SK-N-MC (cell line): Measurements from ENCODE around the gene RGS19.

Experiments used
- EZH2 ChIP-seq: fragments of 200-600 bp; sonication (generic); IDR thresholded peaks from one replicate; pipeline ENCODE4 v1.6.1; 2017; ENCODE audit warnings: antibody characterized with exemption
- FOXP2 ChIP-seq: optimal IDR thresholded peaks from 2 replicates; pipeline ENCODE3; 2011; ENCODE audit warnings: mild to moderate bottlenecking, moderate library complexity; ENCODE audit not compliant: insufficient read depth; ENCODE audit errors: extremely low read length, control extremely low read depth
- POLR2AphosphoS5 ChIP-seq: IDR thresholded peaks from 2 replicates; pipeline ENCODE4 v1.6.1; 2012; ENCODE audit warnings: mild to moderate bottlenecking, low read depth, low read length, borderline replicate concordance

DNA sequence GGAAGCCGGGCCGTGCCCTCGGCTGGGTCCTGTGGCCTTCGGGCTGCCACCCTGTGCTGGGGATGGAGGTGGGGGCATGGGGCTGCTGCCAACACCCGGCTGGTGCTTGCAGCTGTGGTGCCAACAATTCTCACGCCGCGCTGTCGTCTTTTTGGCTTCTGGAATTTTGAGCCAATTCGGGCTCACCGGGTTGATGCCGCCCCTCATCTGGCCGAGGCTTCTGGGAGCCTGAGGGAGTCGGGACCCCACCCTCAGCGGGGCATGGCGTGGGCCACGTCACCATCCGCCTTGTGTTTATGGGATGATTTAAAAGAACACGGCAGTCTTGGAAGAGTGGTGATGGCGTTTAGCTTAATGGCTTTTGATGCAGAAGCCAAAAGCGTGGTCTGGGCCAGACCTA lies 36.7 kb upstream of the RGS19 start:
- TF ChIP-seq POLR2AphosphoS5: no peak
- no peak for TF ChIP-seq EZH2
- TF ChIP-seq FOXP2: no peak
